Fibroblast of skin of left biceps (primary cell): ENCODE measurements around the gene PIGW.
A peak's percentile ranks its signal among the peaks of the same experiment; 100 is the strongest.

Source experiments
- DNase-seq, 2 experiments: peaks; one replicate each; pipeline ENCODE4 v3.0.0-alpha.2; 2013; ENCODE audit warnings: low read depth in 2 of 2

PIGW gene

GRCh38 chr17:36545465-36546417 is 11.0 kb downstream of the PIGW start:
- peak; percentile 96 for DNase-seq

GRCh38 chr17:36546418-36547093 is 11.8 kb downstream of the PIGW start:
- no peak for DNase-seq

- no peak for DNase-seq
Observed at GRCh38 chr17:36547776-36548175, 13.0 kb downstream of the PIGW start.

- DNase-seq, result no peak
Observed at GRCh38 chr17:36550491-36551417, 16.0 kb downstream of the PIGW start.

GRCh38 chr17:36553459-36553858 is 18.7 kb downstream of the PIGW start:
- DNase-seq, result no peak

- DNase-seq, result no peak
Observed at GRCh38 chr17:36566081-36566480, 31.3 kb downstream of the PIGW start.

- no peak for DNase-seq
Observed at GRCh38 chr17:36575028-36575427, 40.2 kb downstream of the PIGW start.

- no peak for DNase-seq
Observed at GRCh38 chr17:36576793-36577192, 42.0 kb downstream of the PIGW start.

- DNase-seq, result no peak
Observed at GRCh38 chr17:36578671-36579070, 43.9 kb downstream of the PIGW start.

- DNase-seq, result no peak
Observed at GRCh38 chr17:36583787-36584186, 49.0 kb downstream of the PIGW start.

GRCh38 chr17:36586138-36586537 is 51.4 kb downstream of the PIGW start:
- DNase-seq, result no peak
